Measurements from ENCODE around the gene MLLT11. TPM values are rescaled to one million over a fixed set of nuclear protein-coding genes. Genes with fewer than 3 reads are reported as not detected.

The MLLT11 gene
- total RNA-seq, 1 donor from 2014 or later = 29.5 TPM

DNA sequence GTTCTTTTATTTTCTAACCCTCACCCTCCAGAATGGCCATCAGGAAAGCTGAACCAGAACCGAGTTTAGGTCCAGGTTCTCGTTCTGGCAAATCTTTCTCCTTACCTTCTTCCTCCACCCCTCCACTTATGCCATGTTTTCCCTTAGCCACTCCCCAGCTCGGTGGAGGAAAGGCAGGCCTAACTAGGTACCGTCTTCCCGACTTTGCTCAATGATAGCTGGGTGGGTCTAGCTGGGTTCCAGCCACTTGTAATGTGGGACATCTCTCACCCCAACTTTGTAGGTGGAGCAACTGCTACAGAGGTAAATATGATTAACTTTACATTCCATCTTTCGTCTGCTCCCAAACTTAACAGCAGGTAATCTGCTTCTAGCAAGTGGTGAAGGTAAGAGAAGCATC is 23.2 kb upstream of the MLLT11 start:
- H3K27me3 Mint-ChIP-seq = no peaks in the 10 kb centered on the region
- no peak overlapping the region for H3K27ac Mint-ChIP-seq
- peaks cover 2% of the 10 kb centered on the region for H3K4me1 Mint-ChIP-seq (ENCODE audit: low read depth)
- no peak for DNase-seq (ENCODE audit: low spot score, unreplicated experiment)
- H3K36me3 Mint-ChIP-seq (ENCODE audit: insufficient read depth) = peaks cover 17% of the 10 kb centered on the region
- TF ChIP-seq, protein P1, sequence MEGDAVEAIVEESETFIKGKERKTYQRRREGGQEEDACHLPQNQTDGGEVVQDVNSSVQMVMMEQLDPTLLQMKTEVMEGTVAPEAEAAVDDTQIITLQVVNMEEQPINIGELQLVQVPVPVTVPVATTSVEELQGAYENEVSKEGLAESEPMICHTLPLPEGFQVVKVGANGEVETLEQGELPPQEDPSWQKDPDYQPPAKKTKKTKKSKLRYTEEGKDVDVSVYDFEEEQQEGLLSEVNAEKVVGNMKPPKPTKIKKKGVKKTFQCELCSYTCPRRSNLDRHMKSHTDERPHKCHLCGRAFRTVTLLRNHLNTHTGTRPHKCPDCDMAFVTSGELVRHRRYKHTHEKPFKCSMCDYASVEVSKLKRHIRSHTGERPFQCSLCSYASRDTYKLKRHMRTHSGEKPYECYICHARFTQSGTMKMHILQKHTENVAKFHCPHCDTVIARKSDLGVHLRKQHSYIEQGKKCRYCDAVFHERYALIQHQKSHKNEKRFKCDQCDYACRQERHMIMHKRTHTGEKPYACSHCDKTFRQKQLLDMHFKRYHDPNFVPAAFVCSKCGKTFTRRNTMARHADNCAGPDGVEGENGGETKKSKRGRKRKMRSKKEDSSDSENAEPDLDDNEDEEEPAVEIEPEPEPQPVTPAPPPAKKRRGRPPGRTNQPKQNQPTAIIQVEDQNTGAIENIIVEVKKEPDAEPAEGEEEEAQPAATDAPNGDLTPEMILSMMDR (IDR thresholded peaks at IDR 0.05; ENCODE audit: unreplicated experiment) = no peak
- no peaks in the 10 kb centered on the region for H3K9me3 Mint-ChIP-seq (ENCODE audit: low read depth)
- no peak overlapping the region for H3K4me3 Mint-ChIP-seq (ENCODE audit: low read depth)

DNA sequence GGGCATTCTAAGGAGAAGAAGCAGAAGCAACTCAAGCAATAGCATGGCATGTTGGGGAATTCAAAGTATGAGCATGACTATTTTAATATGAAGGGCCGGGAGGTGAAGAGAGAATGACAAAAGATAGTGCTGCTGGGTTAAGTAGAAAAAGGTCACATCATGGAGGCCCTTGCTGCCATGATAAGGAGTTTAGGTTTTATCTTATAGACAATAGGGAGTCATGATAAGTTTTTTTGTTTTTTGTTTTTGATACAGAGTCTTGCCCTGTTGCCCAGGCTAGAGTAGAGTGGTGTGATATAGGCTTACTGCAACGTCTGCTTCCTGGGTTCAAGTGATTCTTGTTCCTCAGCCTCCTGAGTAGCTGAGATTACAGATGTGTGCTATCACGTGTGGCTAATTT is 20.7 kb upstream of the MLLT11 start:
- no peak overlapping the region for H3K4me3 Mint-ChIP-seq (ENCODE audit: low read depth)
- H3K9me3 Mint-ChIP-seq (ENCODE audit: low read depth) = no peaks in the 10 kb centered on the region

GRCh38 chr1:151043163-151043562 is 17.0 kb upstream of the MLLT11 start:
- no peak overlapping the region for H3K27ac Mint-ChIP-seq
- H3K27me3 Mint-ChIP-seq = no peaks in the 10 kb centered on the region
- no peaks in the 10 kb centered on the region for H3K9me3 Mint-ChIP-seq (ENCODE audit: low read depth)
- TF ChIP-seq, protein P1 (IDR thresholded peaks at IDR 0.05; ENCODE audit: unreplicated experiment) = no peak
- H3K4me1 Mint-ChIP-seq (ENCODE audit: low read depth) = peaks cover 4% of the 10 kb centered on the region
- DNase-seq (ENCODE audit: low spot score, unreplicated experiment) = no peak
- no peak overlapping the region for H3K4me3 Mint-ChIP-seq (ENCODE audit: low read depth)
- peaks cover 4% of the 10 kb centered on the region for H3K36me3 Mint-ChIP-seq (ENCODE audit: insufficient read depth)

More for the DNA sequence above, 20.7 kb upstream of the MLLT11 start:
- Mint-ChIP-seq H3K27me3 (no peaks in the 10 kb centered on the region), H3K36me3 (ENCODE audit: insufficient read depth) (peaks cover 12% of the 10 kb centered on the region), H3K4me1 (ENCODE audit: low read depth) (peaks cover 2% of the 10 kb centered on the region), H3K27ac (peak overlapping the region; percentile 2)
- DNase-seq (ENCODE audit: low spot score, unreplicated experiment) = no peak
- TF ChIP-seq, protein P1 (IDR thresholded peaks at IDR 0.05; ENCODE audit: unreplicated experiment) = no peak

GRCh38 chr1:151047591-151047924 is 12.6 kb upstream of the MLLT11 start, which contains the start of gene C1orf56:
C1orf56 (plus strand) TSS chr1:151047751; CDS start chr1:151047848, 97 bp downstream.
- Mint-ChIP-seq H3K9me3 (ENCODE audit: low read depth) (no peaks in the 10 kb centered on the region), H3K36me3 (ENCODE audit: insufficient read depth) (peaks cover 5% of the 10 kb centered on the region), H3K27ac (peak within 1 kb of the TSS; percentile 94), H3K4me3 (ENCODE audit: low read depth) (peak within 1 kb of the TSS; percentile 87), H3K4me1 (ENCODE audit: low read depth) (peaks cover 5% of the 10 kb centered on the region), H3K27me3 (no peaks in the 10 kb centered on the region)
- TF ChIP-seq, protein P1 (IDR thresholded peaks at IDR 0.05; ENCODE audit: unreplicated experiment) = no peak
- DNase-seq (ENCODE audit: low spot score, unreplicated experiment) = peak; percentile 54

DNA sequence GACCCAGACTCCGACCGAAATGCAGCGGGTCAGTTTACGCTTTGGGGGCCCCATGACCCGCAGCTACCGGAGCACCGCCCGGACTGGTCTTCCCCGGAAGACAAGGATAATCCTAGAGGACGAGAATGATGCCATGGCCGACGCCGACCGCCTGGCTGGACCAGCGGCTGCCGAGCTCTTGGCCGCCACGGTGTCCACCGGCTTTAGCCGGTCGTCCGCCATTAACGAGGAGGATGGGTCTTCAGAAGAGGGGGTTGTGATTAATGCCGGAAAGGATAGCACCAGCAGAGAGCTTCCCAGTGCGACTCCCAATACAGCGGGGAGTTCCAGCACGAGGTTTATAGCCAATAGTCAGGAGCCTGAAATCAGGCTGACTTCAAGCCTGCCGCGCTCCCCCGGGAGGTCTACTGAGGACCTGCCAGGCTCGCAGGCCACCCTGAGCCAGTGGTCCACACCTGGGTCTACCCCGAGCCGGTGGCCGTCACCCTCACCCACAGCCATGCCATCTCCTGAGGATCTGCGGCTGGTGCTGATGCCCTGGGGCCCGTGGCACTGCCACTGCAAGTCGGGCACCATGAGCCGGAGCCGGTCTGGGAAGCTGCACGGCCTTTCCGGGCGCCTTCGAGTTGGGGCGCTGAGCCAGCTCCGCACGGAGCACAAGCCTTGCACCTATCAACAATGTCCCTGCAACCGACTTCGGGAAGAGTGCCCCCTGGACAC is 12.1 kb upstream of the MLLT11 start:
- Mint-ChIP-seq H3K27me3 (no peaks in the 10 kb centered on the region), H3K36me3 (ENCODE audit: insufficient read depth) (peaks cover 4% of the 10 kb centered on the region), H3K4me1 (ENCODE audit: low read depth) (peaks cover 5% of the 10 kb centered on the region), H3K4me3 (ENCODE audit: low read depth) (peak overlapping the region; percentile 87), H3K9me3 (ENCODE audit: low read depth) (no peaks in the 10 kb centered on the region), H3K27ac (peak overlapping the region; percentile 94)
- peak; percentile 47 for DNase-seq (ENCODE audit: low spot score, unreplicated experiment)
- TF ChIP-seq, protein P1 (IDR thresholded peaks at IDR 0.05; ENCODE audit: unreplicated experiment) = peak; percentile 69
